Stimulated activated CD4-positive, alpha-beta T cell treated with anti-CD3 and anti-CD28 coated beads, Interleukin-15, amount 100 ng/mL, for 1 hour (primary cell): ENCODE results near the gene RAB11A.

ENCODE experiments used
- DNase-seq, 2 donors: peaks; one replicate each; pipeline ENCODE4 v3.0.0-alpha.2; 2020; ENCODE audit warnings: low read depth in 1 of 2, low spot score in 1 of 2

Gene RAB11A

DNA sequence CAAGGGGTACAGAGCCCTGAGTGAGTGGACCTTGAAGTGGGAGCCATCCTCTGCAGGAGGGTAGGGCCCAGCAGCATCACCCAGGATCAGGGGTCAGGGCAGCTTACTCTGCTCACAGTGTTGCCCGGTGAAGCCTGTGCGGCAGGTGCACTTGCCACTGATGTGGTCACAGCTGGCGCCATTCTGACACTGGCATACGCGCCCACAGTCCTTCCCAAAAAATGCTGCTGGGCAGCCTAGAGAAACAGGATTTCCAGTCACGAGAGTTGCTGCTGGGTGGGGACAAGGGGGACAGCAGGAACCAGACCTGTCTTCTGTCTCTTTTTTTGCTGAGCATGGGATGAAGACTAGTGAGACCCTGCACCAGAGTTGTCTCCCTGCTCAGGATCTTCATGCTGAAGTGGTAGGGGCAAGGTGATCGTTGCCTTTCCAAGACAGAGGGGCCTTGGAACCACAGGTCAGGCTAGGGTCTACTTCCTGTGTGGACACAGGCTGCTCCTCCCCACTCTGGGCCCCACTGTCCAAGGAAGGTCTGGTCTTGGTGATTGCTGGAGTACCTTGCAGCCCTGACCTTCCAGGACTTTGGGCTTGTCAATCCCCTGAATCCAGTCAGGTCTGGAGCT lies 46.9 kb downstream of the RAB11A start:
- no peak for DNase-seq

DNA sequence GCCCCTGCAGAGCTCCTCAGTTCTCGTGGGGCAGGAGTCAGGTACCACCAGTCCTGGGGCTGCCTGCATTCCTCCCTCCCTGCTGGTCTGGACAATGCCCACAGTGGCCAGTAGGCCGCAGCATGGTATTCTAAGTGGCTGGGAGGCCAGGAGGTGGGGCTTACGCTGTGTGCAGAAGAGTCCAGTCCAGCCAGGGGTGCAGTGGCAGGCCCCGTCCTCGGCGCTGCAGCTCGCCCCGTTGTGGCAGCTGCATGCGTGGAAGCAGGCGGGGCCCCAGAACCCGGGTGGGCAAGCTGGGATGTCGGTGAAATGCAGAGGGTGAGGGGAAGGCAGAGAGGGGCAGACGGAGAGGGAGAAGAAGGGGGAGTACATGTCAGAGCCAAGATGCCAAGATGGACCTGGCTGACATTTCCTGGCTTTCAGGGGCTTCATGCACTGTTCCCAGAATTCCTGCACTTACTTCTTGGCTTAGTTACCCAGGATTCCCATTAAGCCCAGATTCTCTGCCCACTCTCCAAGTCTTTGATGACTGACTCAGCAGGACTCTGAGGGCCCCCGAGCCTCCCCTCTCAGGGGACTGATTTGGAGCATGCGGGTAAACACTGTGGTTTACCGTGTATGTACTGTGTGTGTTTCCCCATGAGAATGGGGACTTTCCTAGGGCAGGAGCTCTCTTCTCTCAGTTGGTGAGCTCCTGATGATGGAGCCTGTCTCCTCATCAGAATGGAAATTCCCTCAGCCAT lies 47.5 kb downstream of the RAB11A start:
- DNase-seq: peak in 1 of 2 donors; percentile 10

DNA sequence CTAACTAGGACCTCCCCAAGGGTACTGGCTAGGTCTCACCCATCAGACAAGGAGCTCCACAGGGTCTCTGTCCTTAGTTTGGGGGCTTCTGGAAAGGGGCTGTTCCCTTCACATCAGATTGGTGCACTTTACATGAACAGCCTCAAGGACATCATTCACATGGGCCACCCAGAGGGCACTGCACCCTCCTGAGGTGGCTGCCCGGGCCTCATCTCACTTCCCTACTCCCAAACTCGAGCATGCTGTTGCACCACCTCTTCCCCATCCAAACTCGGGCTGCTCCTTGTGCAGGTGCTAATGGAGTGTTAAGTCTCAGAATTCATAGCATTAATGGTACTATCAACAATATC lies 48.1 kb downstream of the RAB11A start:
- no peak for DNase-seq

DNA sequence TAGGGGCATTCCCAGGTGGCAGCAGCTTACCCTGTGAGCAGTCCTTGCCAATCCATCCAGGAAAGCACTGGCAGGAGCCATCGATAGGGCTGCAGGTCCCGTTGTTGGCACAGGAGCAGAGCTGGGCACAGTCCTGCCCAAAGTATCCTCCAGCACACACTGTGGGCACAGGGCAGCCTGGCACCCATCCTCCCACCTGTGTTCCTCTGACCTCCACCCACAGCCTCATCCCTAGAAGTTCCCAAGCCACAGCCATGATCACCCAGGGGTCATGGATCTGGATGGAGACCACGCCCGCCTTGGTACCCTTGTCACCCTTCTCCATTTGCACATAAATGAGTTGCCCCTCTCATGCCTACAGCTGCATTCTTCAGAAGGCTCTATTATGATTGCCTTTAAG lies 48.6 kb downstream of the RAB11A start:
- DNase-seq: no peak

DNA sequence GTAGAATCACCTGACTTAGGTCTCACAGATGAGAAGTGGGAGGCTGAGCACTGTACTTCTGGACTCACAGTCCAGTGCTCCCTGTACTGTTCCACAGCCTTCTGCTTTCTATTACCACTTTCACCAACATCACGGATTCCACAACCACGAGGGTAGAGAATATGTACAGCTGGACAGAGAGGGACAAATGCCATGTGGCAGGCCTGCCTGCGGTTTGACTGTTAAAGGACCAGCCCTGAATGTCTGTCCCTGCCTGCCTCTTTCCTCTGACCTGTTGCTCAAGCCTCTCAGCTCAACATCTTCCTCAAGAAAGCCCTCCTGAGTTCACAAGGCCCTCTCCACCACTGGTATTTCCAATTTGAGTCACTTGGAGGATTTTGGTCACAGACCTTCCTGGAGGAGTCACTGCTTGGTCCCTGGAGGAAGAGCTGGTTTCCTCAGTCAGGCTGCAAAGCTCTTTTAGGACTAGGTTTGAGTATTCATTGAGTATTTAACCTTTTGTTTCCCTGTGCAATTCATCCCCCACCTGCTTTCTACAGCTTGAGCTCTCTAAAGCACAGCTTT lies 49.1 kb downstream of the RAB11A start:
- no peak for DNase-seq

DNA sequence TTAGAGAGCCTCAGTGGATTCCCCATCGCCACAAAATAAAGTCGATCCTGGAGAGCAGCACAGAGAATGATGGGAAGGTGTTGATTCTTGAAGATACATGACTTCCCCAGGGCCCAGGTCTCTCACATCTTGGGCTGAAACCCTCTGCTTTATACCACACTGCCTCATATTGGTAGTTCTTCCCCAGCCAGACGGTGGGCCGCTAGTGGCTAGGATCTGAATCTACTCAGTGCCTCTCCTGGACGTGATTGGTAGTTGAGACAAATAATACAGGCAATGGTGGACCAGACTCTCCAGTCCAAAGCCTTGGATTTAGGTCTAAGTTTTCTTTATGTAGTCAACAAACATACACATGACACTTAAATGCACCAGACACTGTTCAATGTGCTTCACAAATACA lies 49.7 kb downstream of the RAB11A start:
- no peak for DNase-seq

DNA sequence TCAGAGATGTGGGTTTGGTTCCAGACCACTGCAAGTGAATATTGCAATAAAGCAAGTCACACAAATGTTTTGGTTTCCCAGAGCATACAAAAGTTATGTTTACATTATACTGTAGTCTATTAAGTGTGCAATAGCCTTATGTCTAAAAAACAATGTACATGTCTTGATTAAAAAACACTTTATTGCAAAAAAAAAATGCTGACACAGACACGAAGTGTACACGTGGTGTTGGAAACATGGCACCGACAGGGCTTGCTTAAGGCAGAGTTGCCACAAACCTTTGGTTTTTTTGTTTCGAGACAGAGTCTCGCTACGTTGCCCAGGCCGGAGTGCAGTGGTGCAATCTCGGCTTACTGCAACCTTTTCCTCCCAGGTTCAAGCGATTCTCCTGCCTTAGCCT lies 50.1 kb downstream of the RAB11A start:
- DNase-seq: no peak

DNA sequence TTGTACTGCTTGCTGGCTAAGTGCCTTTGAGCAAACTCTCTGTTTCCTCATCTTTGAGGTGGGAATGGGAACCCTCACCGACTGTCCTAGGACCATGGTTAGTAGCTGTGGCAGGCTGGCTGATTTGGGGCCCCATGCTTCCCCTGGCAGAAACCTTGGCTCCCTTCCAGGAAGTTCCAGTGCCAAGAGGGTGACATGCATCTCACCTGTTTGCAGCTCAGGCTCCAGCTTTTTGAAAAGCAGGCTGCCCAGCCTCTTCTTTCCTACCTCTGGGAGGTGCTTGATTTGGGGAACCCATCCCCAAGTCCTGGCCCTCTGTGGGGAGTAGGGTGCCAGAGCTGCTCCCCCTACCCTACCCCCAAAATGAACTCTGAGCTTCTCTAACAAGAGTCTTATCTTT lies 50.8 kb downstream of the RAB11A start:
- no peak for DNase-seq

DNA sequence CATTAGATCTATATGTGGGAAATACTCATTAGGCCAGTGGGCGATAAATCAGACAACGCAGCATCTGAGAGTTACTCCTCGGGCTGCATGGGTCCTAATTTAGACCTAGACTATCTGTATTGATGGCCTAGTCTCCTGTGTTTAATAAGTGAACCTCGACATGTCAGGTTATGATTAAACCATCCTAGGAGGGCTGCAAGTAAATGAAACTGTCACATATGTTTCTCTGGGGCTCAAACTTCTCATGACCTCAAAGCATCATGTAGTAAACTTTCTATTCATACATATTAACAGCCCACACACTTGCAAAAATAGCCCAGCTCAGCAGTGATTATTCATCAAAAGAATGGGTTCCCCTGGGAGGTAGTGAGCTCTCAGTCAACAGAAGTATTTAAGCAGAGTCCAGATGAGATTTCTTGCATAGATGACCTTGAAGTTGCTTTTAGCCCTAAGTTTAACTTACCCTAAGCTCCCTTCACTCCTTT lies 51.6 kb downstream of the RAB11A start:
- no peak for DNase-seq

DNA sequence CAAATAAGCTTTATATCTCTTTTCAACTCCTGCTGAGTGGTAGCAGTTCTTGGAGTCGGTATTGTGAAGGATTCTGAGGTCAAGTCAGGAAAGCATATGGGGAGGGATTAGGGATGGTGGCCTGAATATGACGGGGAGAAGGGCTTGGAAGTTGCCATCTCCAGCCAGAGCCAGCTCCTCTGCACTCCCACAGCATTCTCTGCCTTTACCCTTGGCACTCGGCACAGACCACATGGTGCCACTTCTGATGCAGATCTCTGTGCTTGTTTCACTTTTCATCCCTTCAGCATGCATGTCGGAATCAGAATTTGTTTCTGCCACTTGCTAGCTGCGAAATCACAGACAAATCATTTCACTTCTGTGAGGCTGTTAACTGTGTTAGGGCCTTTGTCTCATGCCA lies 52.5 kb downstream of the RAB11A start:
- no peak for DNase-seq

DNA sequence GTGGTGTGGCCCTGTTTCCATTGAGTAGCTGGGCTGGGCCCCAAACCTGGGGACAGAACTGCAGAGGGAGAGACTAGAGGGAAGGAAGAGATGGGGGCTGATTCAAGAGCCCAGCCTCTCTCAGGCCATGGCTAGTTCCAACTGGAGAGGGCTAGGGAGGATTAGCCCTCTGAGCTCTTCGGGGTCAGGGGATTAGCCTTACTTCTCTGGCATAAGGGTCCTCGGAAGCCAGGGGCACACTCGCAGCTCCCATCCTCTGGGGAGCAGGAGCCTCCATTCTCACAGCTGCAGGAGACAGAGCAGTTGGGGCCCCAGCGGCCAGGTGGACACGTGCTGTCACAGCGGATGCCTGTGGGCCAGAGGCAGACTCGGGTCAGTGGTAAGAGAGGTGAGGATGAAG lies 53.3 kb downstream of the RAB11A start:
- DNase-seq: no peak

DNA sequence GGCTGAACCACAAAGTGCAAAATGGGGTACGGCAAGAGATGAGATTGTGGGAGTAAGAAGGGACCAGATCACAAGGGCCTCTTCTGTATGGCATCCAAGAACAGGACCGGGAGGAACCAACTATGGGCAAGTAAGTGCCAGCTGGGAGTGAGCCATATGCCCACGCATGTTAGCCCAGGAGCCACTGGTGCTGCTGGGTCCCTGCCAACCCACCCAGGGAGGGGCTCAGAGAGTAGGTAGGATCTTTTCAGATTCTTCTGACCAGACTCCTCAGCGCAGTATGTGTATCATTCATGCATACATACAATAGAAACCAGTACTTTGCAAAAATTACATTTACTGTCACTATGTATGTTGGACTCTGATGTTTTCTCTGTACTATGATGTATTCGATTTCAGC lies 54.0 kb downstream of the RAB11A start:
- no peak for DNase-seq

DNA sequence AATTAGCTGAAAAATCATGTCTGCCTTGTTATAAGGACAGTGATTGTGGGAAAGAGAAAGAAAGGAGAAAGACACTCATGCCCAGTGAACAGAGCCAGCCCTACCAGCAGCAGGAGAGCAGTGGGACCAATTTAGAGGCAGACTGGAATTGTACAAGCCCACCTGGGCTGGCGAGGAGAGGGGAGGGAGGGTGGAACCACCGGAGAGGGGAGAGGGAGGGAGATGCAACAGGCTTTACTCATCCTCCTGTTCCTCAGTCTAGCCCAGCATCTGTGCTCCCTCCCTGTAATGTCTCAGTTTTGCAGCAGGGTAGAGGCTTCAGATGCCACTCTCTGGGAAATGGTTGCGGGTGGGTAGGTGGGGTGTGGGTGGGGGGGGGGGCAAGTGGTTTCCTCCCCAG lies 54.7 kb downstream of the RAB11A start:
- no peak for DNase-seq

DNA sequence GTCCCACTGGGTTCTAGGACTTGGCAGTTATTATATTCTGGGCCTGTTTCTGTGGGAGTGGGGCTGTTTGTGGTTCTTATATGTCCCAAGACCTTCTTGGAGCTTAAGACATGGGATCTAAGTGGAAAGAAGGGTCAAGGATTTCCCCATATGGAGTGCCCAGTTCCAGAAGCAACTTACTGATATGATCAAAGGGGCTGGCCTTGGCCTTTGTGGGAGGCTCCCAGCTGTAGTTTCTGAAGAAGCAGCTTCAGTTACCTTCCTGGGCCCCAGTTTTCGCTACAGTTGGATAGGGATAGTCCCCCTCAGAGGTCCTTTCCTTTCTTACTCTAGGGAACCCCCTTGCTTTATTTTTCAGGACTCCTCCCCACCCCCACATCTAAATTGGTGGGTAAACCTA lies 56.0 kb downstream of the RAB11A start:
- no peak for DNase-seq

DNA sequence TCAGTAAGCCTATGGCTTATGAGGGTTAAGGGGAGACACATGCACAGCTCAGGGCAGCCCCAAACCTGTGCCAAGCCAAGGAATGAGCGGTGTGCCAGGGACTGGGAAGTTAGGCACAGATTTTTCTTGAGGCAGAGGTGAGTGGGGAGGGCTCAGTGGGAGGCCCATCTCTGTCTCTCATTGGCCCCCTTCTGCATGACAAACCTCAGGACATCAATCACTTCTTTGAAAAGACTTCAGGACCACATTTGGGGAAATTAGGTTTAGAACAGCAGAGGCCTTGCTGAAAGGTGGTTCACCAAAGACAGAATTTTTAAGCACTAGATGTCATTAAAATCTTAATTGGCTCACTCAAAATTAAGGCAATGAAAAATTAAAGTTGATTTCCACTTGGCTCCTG lies 57.2 kb downstream of the RAB11A start:
- no peak for DNase-seq

DNA sequence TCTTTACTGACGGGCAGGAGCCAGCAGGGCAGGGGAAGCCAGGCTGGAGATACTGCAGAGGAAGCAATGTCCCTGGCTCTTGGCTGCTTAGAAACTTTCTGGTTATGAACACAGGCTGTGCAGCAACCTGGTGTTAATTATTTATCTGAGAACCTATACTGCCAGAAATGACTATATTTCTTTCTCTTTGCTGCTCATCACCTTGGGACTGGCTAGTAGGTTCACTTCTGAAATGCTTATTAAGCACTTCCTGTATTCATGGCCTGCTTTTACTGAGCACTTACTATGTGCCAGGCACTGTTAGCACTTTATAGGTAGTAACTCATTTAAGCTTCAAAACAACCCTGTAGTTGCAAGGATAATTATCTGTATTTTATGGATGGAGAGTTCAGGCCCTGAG lies 57.6 kb downstream of the RAB11A start:
- DNase-seq: no peak

DNA sequence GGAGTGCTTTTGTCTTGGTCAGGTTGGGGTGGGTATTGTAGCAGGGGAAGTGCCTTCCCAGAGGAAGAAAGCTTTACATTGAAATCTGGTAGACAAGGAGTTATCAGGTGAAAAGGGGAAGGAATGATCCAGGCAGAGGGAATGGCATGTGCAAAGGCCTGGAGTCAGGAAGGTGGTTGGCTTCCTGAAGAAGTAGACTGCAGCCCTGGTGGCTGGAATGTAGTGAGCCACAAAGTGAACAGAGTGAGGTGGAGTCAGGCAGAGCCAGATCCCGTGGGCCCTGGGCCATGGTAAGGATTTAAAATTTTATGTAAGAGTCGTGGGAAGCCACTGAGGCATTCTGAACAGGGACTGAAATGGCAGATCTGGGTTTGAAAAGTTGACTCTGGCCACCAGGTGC lies 58.3 kb downstream of the RAB11A start:
- DNase-seq: no peak

DNA sequence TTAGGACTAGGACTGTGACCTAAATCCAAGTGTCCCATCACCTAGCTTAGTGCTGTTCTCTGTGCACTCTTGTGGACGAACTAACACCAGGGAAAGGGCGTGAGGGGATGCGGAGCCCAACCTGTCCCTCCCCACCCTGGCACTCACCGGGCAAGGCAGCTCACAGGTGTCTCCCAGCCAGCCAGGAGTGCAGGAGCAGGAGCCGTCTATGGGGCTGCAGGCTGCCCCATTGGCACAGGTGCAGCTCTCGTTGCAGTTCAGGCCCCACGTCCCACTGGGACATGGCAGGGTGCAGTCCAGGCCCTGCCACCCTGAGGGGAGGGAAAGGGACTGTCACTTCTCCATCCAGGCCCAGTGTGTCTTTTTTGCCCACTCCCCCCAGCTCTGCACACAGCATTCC lies 60.3 kb downstream of the RAB11A start:
- DNase-seq: no peak

DNA sequence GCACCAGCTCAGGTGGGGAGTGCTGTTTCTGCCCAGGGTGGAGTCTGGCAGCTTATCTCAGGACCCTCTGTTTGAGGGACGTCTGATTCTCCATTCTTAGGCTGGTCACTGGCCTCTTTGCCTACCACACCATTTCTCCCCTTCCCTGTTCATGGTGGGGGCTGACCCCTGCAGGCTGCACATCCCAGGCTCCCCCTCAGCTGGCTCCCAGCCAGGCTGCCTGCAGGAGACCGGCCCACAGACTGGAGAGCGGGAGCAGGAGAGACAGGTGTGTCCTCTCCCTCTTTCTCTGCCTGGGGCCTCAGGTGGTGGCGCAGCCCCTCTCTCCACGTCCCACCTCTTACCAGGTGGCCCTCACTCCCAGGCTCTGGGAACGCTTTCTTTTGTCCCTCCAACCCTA lies 60.8 kb downstream of the RAB11A start:
- DNase-seq: no peak

DNA sequence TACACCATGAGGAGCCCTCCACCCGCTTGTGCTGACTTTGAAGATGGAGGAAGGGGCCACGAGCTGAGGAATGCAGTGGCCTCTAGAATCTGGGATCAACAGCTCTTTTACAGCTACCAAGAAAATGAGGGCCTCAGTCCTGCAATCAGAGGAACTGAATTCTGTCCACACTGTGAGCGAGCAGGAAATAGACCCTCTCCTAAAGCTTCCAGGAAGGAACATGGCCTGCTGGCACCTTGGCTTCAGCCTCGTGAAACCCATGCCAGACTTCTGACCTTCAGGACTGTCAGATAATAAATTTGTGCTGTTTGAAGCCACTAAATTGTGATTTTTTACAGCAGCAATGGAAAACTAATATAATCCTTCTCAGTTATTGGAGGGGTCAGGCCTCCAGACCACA lies 61.9 kb downstream of the RAB11A start:
- DNase-seq: no peak

DNA sequence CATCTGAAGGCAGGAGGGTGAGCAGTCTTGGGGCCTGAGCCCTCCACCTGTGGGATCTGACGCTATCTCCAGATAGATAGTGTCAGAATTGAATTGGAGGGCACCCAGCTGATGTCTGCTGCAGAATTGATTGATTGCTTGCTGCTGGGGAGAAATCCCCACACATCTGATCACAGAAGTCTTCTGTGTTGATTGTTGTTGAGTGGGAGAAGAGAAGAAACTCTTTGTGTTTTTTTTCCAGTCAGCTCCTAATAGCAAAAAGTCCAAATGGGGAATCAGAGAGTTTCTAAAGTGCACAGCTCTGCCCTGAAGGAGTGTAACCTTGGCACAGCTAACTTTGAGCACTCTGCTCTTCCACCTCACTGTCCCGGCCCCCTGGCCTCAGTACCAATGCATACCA lies 66.1 kb downstream of the RAB11A start:
- no peak for DNase-seq

DNA sequence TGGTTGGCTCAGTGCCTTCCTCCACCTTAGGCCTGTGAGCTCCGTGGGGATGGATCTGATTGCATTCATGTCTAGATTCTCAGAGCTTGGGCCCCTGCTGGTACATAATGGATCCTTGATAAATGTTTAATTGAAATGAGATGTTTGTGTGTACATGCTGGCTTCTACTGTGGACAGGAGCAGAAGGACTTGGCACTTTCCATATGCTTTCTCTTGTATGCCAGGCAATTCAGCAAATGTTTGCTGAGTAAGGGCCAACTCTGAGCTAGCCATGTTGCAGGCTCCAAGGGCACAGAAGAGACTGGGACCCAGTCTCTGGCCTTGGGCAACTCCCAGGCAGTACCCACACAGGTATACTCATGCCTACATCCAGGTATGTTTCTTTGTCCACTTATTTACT lies 67.0 kb downstream of the RAB11A start:
- DNase-seq: no peak

DNA sequence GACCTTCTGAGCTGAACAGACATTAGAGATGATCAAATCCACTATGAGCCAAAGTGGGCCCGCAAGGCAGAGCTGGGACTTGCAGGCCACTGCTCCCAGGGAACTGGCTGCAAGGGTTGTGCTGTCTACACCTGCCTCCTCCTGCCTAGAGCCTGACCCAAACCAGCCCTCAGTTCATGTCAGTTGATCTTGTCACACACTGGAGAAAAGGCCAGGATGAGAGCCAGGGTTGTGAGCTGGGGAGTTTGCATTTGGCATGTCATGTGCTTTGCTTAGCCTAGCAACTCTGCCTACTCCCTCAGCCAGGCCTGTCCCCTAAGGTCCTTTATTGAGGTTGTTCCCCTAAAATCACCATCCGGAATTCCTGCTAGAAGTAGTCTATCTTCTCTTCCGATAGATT lies 67.8 kb downstream of the RAB11A start:
- no peak for DNase-seq
